Suprapubic skin (tissue), 4 donors: ENCODE measurements around the gene DOHH.

Source experiments
- EP300 ChIP-seq: sonication (generic); formaldehyde crosslinking; IDR thresholded peaks from one replicate; pipeline ENCODE4 v1.6.1; 2017; ENCODE audit warnings: antibody characterized with exemption
- POLR2A ChIP-seq, 2 donors: fragments of 450-650 bp; IDR thresholded peaks; one replicate each; pipeline ENCODE4 v1.6.1; 2017; ENCODE audit warnings: antibody characterized with exemption in 2 of 2, mild to moderate bottlenecking in 2 of 2, moderate library complexity in 2 of 2
- POLR2AphosphoS5 ChIP-seq, 3 donors: sonication (generic); formaldehyde crosslinking; IDR thresholded peaks; one replicate each; pipeline ENCODE4 v1.6.1; 2017; ENCODE audit warnings: antibody characterized with exemption in 3 of 3
- TF ChIP-seq, protein P1 (sequence below), 2 donors: fragments of 200-600 bp in 1 of 2; fragments of 450-650 bp in 1 of 2; sonication (generic) in 1 of 2; IDR thresholded peaks; one replicate each; pipeline ENCODE4 v1.5.1; 2016 to 2019; ENCODE audit warnings: antibody characterized with exemption in 2 of 2, mild to moderate bottlenecking in 1 of 2, moderate library complexity in 1 of 2

- TF ChIP-seq, protein P1, sequence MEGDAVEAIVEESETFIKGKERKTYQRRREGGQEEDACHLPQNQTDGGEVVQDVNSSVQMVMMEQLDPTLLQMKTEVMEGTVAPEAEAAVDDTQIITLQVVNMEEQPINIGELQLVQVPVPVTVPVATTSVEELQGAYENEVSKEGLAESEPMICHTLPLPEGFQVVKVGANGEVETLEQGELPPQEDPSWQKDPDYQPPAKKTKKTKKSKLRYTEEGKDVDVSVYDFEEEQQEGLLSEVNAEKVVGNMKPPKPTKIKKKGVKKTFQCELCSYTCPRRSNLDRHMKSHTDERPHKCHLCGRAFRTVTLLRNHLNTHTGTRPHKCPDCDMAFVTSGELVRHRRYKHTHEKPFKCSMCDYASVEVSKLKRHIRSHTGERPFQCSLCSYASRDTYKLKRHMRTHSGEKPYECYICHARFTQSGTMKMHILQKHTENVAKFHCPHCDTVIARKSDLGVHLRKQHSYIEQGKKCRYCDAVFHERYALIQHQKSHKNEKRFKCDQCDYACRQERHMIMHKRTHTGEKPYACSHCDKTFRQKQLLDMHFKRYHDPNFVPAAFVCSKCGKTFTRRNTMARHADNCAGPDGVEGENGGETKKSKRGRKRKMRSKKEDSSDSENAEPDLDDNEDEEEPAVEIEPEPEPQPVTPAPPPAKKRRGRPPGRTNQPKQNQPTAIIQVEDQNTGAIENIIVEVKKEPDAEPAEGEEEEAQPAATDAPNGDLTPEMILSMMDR (IDR thresholded peaks at IDR 0.05) = no peak
- TF ChIP-seq EP300 (no peak), POLR2A (IDR thresholded peaks at IDR 0.05) (no peak), POLR2AphosphoS5 (IDR thresholded peaks at IDR 0.05) (no peak)
Measured at GRCh38 chr19:3517638-3518037, 17.2 kb upstream of the DOHH start.
